ENCODE results near the gene OPA3. TPM values are rescaled to one million over a fixed set of nuclear protein-coding genes. Genes with fewer than 3 reads are reported as not detected.

Gene OPA3
- total RNA-seq, 2 donors from 2014 or later, result 7.2 to 14.5 TPM

DNA sequence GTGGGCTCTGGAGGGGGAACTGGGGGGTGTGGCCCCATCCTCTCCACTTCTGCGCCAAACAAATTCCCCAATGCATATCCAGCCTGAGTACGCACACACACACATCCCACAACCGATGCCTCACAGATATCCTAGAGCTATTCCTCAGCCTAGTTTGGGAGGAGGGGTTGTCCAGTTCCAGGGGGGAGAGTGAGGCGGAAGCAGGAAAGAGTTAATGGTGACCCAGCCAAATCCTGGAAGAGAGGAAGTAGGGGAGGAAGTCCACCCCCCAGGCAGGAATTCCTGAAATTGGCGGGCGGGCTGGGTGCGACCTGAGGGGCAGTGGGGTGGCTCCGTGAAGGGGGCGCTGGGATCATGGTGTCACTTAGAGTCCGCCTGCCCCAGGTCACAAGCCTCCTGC lies 16.5 kb upstream of the OPA3 start:
- Histone ChIP-seq H3K4me1 (replicated peaks) (no peaks in the 10 kb centered on the region), H3K27ac (peak overlapping the region in 1 of 2 donors; percentile 19), H3K9me3 (no peaks in the 10 kb centered on the region), H3K4me3 (peak overlapping the region in 1 of 2 donors; percentile 0), H3K36me3 (no peaks in the 10 kb centered on the region), H3K27me3 (replicated peaks; ENCODE audit: insufficient read depth) (peaks cover 15% of the 10 kb centered on the region)
- intact Hi-C loops (cut with DNase I), result no loop called here
- no peak for DNase-seq (ENCODE audit: low spot score)
- TF ChIP-seq POLR2A (IDR thresholded peaks at IDR 0.05), result no peak
- no peak for TF ChIP-seq POLR2AphosphoS5 (IDR thresholded peaks at IDR 0.05)
- TF ChIP-seq, protein P1, sequence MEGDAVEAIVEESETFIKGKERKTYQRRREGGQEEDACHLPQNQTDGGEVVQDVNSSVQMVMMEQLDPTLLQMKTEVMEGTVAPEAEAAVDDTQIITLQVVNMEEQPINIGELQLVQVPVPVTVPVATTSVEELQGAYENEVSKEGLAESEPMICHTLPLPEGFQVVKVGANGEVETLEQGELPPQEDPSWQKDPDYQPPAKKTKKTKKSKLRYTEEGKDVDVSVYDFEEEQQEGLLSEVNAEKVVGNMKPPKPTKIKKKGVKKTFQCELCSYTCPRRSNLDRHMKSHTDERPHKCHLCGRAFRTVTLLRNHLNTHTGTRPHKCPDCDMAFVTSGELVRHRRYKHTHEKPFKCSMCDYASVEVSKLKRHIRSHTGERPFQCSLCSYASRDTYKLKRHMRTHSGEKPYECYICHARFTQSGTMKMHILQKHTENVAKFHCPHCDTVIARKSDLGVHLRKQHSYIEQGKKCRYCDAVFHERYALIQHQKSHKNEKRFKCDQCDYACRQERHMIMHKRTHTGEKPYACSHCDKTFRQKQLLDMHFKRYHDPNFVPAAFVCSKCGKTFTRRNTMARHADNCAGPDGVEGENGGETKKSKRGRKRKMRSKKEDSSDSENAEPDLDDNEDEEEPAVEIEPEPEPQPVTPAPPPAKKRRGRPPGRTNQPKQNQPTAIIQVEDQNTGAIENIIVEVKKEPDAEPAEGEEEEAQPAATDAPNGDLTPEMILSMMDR (IDR thresholded peaks at IDR 0.05), result no peak
- WGBS, result 23% methylated on average over 10 of the region's 10 CpGs

DNA sequence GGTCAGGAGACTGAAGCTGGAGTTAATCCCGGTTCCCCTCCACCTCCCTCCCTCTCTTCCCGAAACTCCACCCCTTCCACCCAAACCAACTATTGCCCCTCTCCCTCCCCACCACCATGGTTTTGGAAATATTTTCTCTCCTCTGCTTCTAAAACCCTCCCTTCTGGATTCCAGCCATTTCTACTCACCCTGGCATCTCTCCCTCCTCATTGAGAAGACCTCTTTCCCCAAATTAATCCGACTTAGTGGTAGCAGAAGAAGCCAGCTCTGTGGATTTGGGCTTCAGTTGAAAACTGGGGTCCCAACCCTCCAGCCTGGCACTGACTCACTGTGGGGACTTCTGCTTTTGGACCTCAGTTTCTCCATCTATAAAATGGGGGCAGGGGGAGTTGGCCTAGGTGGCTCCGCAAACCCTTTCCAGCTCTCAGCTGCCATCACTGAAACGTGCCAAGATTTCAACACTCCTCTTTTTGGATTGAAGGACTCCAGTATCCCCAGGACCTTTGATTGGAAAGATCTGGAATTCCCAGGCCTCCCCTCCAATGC lies 15.8 kb upstream of the OPA3 start:
- Histone ChIP-seq H3K4me1 (replicated peaks) (no peaks in the 10 kb centered on the region), H3K36me3 (no peaks in the 10 kb centered on the region), H3K27me3 (replicated peaks; ENCODE audit: insufficient read depth) (peaks cover 15% of the 10 kb centered on the region), H3K4me3 (no peak overlapping the region), H3K27ac (no peak overlapping the region), H3K9me3 (no peaks in the 10 kb centered on the region)
- intact Hi-C loops (cut with DNase I), result no loop called here
- TF ChIP-seq POLR2AphosphoS5 (IDR thresholded peaks at IDR 0.05), result no peak
- TF ChIP-seq, protein P1 (IDR thresholded peaks at IDR 0.05), result no peak
- no peak for TF ChIP-seq POLR2A (IDR thresholded peaks at IDR 0.05)
- WGBS, result 47% methylated on average over 5 of the region's 5 CpGs
- no peak for DNase-seq (ENCODE audit: low spot score)

DNA sequence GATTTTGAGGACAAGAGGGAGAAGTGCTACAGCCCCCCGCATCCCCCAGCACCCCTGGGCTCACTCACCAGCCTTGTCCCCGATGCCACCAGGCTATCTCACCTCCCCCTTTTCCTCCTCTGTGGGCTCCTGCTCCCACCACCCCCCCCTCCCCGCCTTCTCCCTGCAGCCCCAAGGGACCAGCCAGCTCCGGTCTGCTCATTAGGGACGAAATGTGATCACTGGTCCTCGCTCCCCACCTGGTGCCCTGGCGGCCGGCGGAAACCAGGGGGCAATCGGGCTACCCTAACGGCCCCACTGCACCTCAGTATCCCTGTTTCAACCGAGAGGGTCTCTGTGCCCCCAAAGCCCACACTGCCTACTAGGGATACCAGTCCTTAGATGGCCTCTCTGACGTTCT lies 14.7 kb upstream of the OPA3 start:
- Histone ChIP-seq H3K27ac (no peak overlapping the region), H3K4me3 (no peak overlapping the region), H3K27me3 (replicated peaks; ENCODE audit: insufficient read depth) (peaks cover 15% of the 10 kb centered on the region), H3K4me1 (replicated peaks) (no peaks in the 10 kb centered on the region), H3K9me3 (no peaks in the 10 kb centered on the region), H3K36me3 (no peaks in the 10 kb centered on the region)
- TF ChIP-seq, protein P1 (IDR thresholded peaks at IDR 0.05), result no peak
- no peak for TF ChIP-seq POLR2AphosphoS5 (IDR thresholded peaks at IDR 0.05)
- no peak for TF ChIP-seq POLR2A (IDR thresholded peaks at IDR 0.05)
- 11% methylated on average over 11 of the region's 13 CpGs for WGBS
- intact Hi-C loops (cut with DNase I), result no loop called here
- DNase-seq (ENCODE audit: low spot score), result no peak

DNA sequence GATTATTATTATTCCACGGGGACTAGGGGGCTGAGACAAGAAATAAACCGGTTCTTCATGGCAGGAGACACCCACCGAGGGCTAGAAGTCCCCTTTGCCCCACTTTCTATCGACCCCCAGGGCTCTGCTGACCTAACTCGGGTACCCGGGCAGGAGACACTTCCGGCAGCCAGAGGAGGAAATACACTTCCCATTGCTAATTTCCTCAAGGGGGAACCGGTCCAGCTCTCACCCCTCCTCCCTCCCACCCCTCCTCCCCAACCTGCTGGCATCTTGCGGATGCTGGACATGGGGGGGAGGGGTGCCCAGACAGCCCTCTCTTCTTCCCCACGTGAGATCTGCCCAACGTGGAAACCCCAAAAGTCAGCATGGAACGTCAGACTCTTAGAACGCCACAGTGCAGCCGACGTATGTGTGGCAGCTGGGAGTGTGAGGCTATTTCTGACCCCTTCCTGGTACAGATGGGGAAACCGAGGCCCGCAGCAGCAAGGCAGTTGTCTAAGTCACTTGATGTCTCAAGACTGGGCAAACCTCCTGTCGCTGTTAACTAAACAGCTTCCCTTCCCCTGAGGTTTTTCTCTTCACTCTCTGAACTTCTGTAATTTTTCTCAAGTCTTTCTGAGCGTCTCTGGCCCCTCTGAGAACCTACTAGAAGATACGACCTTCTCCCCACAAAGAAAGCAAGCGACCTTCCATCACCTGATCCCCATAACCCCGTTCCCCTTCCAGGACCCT lies 13.8 kb upstream of the OPA3 start:
- Histone ChIP-seq H3K9me3 (no peaks in the 10 kb centered on the region), H3K4me1 (replicated peaks) (no peaks in the 10 kb centered on the region), H3K27ac (no peak overlapping the region), H3K4me3 (no peak overlapping the region), H3K36me3 (no peaks in the 10 kb centered on the region), H3K27me3 (replicated peaks; ENCODE audit: insufficient read depth) (peaks cover 15% of the 10 kb centered on the region)
- DNase-seq (ENCODE audit: low spot score), result no peak
- intact Hi-C loops (cut with DNase I), result no loop called here
- TF ChIP-seq POLR2AphosphoS5 (IDR thresholded peaks at IDR 0.05) (no peak), POLR2A (IDR thresholded peaks at IDR 0.05) (no peak)
- TF ChIP-seq, protein P1 (IDR thresholded peaks at IDR 0.05), result no peak
- 6% methylated on average over 22 of the region's 22 CpGs for WGBS
